ENCODE data around the gene SMIM28.

DNA sequence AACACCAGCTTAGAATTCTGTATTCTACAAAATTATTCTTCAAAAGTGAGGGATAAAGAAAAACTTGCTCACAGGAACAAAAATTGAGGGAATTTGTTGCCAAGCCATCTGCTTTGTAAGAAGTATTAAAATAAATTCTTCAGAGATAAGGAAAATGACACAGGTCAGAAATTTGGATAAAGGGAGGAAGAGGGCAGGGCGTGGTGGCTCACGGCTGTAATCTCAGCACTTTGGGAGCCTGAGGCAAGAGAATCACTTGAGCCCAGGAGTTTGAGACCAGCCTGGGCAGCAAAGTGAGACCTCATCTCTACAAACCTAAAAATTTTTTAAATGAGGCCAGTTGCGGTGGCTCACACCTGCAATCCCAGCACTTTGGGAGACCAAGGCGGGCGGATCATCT, 11.8 kb downstream of the SMIM28 start:
- TF ChIP-seq, protein P1, sequence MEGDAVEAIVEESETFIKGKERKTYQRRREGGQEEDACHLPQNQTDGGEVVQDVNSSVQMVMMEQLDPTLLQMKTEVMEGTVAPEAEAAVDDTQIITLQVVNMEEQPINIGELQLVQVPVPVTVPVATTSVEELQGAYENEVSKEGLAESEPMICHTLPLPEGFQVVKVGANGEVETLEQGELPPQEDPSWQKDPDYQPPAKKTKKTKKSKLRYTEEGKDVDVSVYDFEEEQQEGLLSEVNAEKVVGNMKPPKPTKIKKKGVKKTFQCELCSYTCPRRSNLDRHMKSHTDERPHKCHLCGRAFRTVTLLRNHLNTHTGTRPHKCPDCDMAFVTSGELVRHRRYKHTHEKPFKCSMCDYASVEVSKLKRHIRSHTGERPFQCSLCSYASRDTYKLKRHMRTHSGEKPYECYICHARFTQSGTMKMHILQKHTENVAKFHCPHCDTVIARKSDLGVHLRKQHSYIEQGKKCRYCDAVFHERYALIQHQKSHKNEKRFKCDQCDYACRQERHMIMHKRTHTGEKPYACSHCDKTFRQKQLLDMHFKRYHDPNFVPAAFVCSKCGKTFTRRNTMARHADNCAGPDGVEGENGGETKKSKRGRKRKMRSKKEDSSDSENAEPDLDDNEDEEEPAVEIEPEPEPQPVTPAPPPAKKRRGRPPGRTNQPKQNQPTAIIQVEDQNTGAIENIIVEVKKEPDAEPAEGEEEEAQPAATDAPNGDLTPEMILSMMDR (IDR thresholded peaks at IDR 0.05; ENCODE audit: low read length): no peak
- TF ChIP-seq EZH2phosphoT487 (IDR thresholded peaks at IDR 0.05; ENCODE audit: low read length): no peak

Data from MM.1S (cell line).